OCI-LY7 (cell line): ENCODE results near the gene B3GALT5. TPM values are rescaled to one million over a fixed set of nuclear protein-coding genes. Genes with fewer than 3 reads are reported as not detected.

ENCODE experiments used
- BruUV-seq: library from RNA; stranded (reverse); fragments of 400-500 nt; replicated peaks from 2 replicates; lab custom pipeline; 2021; lab: Mats Ljungman, UMichigan
- CTCF ChIA-PET: fragments of 300-600 bp; sonication (Branson Sonifier 250); formaldehyde crosslinking; loops from one replicate; lab custom pipeline; 2022; ENCODE audit warnings: antibody characterized with exemption; ENCODE audit not compliant: unreplicated experiment; lab: Charles Lee
- POLR2A ChIA-PET: fragments of 300-600 bp; sonication (Branson Sonifier 250); formaldehyde crosslinking; loops from one replicate; lab custom pipeline; 2022; ENCODE audit warnings: antibody characterized with exemption; lab: Charles Lee
- DNase-seq: peaks from one replicate; pipeline ENCODE4 v3.0.0-alpha.2; 2015; ENCODE audit warnings: low spot score
- H2AFZ ChIP-seq: fragments of 200-600 bp; sonication (generic), shearing (Covaris generic); 2 replicates; pipeline ENCODE4 v1.6.1; 2014; ENCODE audit warnings: mild to moderate bottlenecking, antibody characterized with exemption, low read length, moderate library complexity
- H3K27ac ChIP-seq: fragments of 200-600 bp; sonication (generic); 2 replicates; pipeline ENCODE4 v1.5.1; 2014; ENCODE audit warnings: mixed run types, low read depth, mild to moderate bottlenecking, moderate library complexity, low read length, inconsistent platforms; ENCODE audit not compliant: poor library complexity, severe bottlenecking
- H3K36me3 ChIP-seq: fragments of 200-600 bp; sonication (generic); 2 replicates; pipeline ENCODE4 v1.6.1; 2014; ENCODE audit warnings: mild to moderate bottlenecking, antibody characterized with exemption, low read length, moderate library complexity, mixed read lengths; ENCODE audit not compliant: insufficient read depth
- H3K4me1 ChIP-seq: fragments of 200-600 bp; sonication (generic); 2 replicates; pipeline ENCODE4 v1.5.1; 2014; ENCODE audit warnings: mild to moderate bottlenecking, low read length; ENCODE audit not compliant: insufficient read depth, poor library complexity, severe bottlenecking
- H3K4me2 ChIP-seq: fragments of 200-600 bp; sonication (generic); 2 replicates; pipeline ENCODE4 v1.6.1; 2014; ENCODE audit warnings: mild to moderate bottlenecking, low read length
- H3K4me3 ChIP-seq: fragments of 200-600 bp; sonication (generic); 2 replicates; pipeline ENCODE4 v1.5.1; 2014; ENCODE audit warnings: mild to moderate bottlenecking, low read depth, low read length; ENCODE audit not compliant: poor library complexity, severe bottlenecking
- H3K79me2 ChIP-seq: fragments of 200-600 bp; sonication (generic); 2 replicates; pipeline ENCODE4 v1.6.1; 2016; ENCODE audit warnings: low read depth, mild to moderate bottlenecking, low read length, moderate library complexity, mixed read lengths; ENCODE audit not compliant: insufficient read depth
- H3K9me2 ChIP-seq: fragments of 200-600 bp; sonication (generic); 2 replicates; pipeline ENCODE4 v1.6.1; 2016; ENCODE audit warnings: mild to moderate bottlenecking, low read length, mixed read lengths; ENCODE audit not compliant: insufficient read depth
- H3K9me3 ChIP-seq: fragments of 200-600 bp; sonication (generic); 2 replicates; pipeline ENCODE4 v1.6.1; 2014; ENCODE audit warnings: mild to moderate bottlenecking, mixed run types, low read length, mixed read lengths
- H4K20me1 ChIP-seq: fragments of 200-600 bp; sonication (generic); 2 replicates; pipeline ENCODE4 v1.6.1; 2014; ENCODE audit warnings: mild to moderate bottlenecking, antibody characterized with exemption, low read length, moderate library complexity, mixed read lengths; ENCODE audit not compliant: insufficient read depth
- EZH2phosphoT487 ChIP-seq: fragments of 200-600 bp; sonication (generic); IDR thresholded peaks from 2 replicates; pipeline ENCODE4 v1.6.1; 2018; ENCODE audit warnings: low read depth, borderline replicate concordance, mild to moderate bottlenecking, mixed run types, antibody characterized with exemption, low read length, moderate library complexity, mixed read lengths
- intact Hi-C: fragments of 100-400 bp; cut with micrococcal nuclease; formaldehyde crosslinking; loops from one replicate; pipeline ENCODE4 v1.10.0; 2022; ENCODE audit not compliant: unreplicated experiment
- total RNA-seq, 2 experiments: library from RNA; depleted of rRNA in 1 of 2; stranded (reverse); fragments of >200 nt in 1 of 2; shearing (Covaris generic) in 1 of 2; gene quantifications; 2 replicates each; pipeline ENCODE4 v1.2.3, GENCODE V29; 2014 to 2022
- TF ChIP-seq, protein P1 (sequence below): fragments of 200-600 bp; sonication (generic); conservative IDR thresholded peaks from 2 replicates; pipeline ENCODE4 v1.5.1; 2014; ENCODE audit warnings: mild to moderate bottlenecking, antibody characterized with exemption, low read length, moderate library complexity, mixed read lengths

The B3GALT5 gene
- total RNA-seq, 2 experiments from 2014 or later, result not detected

- ChIA-PET CTCF (no interaction called here), POLR2A (no interaction called here)
- no peak for TF ChIP-seq EZH2phosphoT487
- TF ChIP-seq, protein P1, sequence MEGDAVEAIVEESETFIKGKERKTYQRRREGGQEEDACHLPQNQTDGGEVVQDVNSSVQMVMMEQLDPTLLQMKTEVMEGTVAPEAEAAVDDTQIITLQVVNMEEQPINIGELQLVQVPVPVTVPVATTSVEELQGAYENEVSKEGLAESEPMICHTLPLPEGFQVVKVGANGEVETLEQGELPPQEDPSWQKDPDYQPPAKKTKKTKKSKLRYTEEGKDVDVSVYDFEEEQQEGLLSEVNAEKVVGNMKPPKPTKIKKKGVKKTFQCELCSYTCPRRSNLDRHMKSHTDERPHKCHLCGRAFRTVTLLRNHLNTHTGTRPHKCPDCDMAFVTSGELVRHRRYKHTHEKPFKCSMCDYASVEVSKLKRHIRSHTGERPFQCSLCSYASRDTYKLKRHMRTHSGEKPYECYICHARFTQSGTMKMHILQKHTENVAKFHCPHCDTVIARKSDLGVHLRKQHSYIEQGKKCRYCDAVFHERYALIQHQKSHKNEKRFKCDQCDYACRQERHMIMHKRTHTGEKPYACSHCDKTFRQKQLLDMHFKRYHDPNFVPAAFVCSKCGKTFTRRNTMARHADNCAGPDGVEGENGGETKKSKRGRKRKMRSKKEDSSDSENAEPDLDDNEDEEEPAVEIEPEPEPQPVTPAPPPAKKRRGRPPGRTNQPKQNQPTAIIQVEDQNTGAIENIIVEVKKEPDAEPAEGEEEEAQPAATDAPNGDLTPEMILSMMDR, result no peak
- no peaks in the 10 kb centered on the region for H3K9me3 ChIP-seq
- H4K20me1 ChIP-seq, result no peaks in the 10 kb centered on the region
- H2AFZ ChIP-seq, result no peak overlapping the region
- intact Hi-C loops, result no loop called here
- no peaks in the 10 kb centered on the region for H3K9me2 ChIP-seq
- no peak overlapping the region for H3K4me3 ChIP-seq
- no peak overlapping the region for H3K27ac ChIP-seq
- no peak overlapping the region for H3K4me2 ChIP-seq
- no TSS peak for BruUV-seq
- H3K4me1 ChIP-seq, result no peaks in the 10 kb centered on the region
- no peaks in the 10 kb centered on the region for H3K79me2 ChIP-seq
- DNase-seq, result no peak
- H3K36me3 ChIP-seq, result no peaks in the 10 kb centered on the region
Observed at GRCh38 chr21:39576518-39577128, 36.1 kb upstream of the B3GALT5 start.

DNA sequence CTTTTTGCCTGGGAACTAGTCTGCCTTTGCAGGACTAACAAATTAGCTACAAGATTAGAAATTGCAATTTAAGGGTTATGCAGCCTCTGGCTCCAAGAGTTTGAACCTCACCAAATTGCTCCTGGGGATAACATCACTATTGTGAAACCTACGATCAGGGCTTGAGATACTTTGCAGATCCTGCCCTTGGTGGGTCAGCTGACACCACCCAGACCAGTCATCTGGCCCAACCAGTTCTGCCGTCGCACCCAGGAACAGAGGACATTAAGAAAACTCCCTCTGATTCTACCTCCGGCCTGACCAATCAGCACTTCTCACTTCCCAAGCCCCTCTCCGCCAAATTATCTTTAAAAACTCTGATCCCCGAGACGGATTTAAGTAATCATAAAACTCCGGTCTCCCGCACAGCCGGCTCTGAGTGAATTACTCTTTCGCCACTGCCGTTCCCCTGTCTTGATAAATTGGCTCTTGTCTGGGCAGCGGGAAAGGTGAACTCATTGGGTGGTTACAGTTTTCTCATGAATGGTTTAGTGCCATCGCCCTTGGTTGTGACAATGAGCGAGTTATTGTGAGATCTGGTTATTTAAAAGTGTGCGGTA lies 32.9 kb upstream of the B3GALT5 start:
- CTCF ChIA-PET, result no interaction called here
- Histone ChIP-seq H3K9me3 (no peaks in the 10 kb centered on the region), H3K79me2 (no peaks in the 10 kb centered on the region), H3K36me3 (no peaks in the 10 kb centered on the region), H3K4me1 (no peaks in the 10 kb centered on the region), H3K4me3 (no peak overlapping the region), H3K4me2 (no peak overlapping the region), H4K20me1 (no peaks in the 10 kb centered on the region), H2AFZ (no peak overlapping the region), H3K9me2 (no peaks in the 10 kb centered on the region), H3K27ac (no peak overlapping the region)
- intact Hi-C loops, result no loop called here
- no TSS peak for BruUV-seq
- TF ChIP-seq, protein P1, result no peak
- no peak for TF ChIP-seq EZH2phosphoT487
- POLR2A ChIA-PET, result no interaction called here
- DNase-seq, result no peak

DNA sequence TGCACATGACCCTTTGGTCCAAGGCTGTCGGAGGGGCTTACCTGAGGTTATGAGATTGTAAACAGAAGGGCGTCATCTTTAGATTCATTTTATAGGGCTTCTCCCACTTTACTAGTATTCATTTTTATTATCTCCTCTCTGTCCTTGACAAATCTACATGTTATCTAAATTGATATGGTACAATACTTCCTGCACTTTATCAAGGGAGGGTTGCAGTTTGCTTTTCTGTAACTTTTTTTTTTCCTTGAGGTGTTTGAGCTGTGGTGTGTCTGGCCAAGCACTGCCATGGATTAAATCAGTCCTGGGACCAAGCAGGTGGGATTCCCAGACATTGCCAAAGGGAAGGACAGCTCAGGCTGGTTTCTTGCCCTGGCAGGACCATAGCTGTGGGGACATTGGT lies 32.0 kb upstream of the B3GALT5 start:
- BruUV-seq, result no TSS peak
- Histone ChIP-seq H3K9me2 (no peaks in the 10 kb centered on the region), H3K79me2 (no peaks in the 10 kb centered on the region), H3K4me3 (no peak overlapping the region), H3K4me2 (no peak overlapping the region), H3K9me3 (no peaks in the 10 kb centered on the region), H2AFZ (no peak overlapping the region), H3K27ac (no peak overlapping the region), H3K36me3 (no peaks in the 10 kb centered on the region), H4K20me1 (no peaks in the 10 kb centered on the region), H3K4me1 (no peaks in the 10 kb centered on the region)
- no peak for DNase-seq
- intact Hi-C loops, result no loop called here
- TF ChIP-seq EZH2phosphoT487, result no peak
- TF ChIP-seq, protein P1, result no peak
- CTCF ChIA-PET, result no interaction called here
- POLR2A ChIA-PET, result interaction anchor here (0.5 kb wide), 1 partner anchor 557 kb away, joined by 3 read pairs; no protein-coding TSS in a partner anchor
